IPS DF 19.7 (cell line): Measurements from ENCODE around the gene FAM234A.

ENCODE experiments used
- DNase-seq: peaks from one replicate; pipeline ENCODE4 v3.0.0-alpha.2; 2013; ENCODE audit warnings: low read depth, low spot score

The FAM234A gene

DNA sequence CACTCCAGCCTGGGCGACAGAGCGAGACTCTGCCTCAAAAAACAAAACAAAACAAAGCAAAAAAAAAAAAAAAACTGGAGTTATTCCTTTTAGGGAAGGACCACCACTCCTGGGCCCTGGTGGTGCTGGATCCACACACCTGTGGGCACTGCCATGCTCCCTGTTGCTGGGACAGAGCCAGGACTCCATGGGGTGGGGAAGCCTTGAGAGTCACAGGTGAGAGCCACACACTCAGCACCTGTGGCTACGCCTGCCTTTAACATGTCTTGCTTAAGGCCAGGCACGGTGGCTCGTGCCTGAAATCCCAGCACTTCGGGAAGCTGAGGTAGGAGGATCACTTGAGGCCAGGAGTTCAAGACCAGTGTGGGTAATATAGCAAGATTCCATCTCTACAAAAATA, 66.6 kb downstream of the FAM234A start:
- DNase-seq, result no peak

DNA sequence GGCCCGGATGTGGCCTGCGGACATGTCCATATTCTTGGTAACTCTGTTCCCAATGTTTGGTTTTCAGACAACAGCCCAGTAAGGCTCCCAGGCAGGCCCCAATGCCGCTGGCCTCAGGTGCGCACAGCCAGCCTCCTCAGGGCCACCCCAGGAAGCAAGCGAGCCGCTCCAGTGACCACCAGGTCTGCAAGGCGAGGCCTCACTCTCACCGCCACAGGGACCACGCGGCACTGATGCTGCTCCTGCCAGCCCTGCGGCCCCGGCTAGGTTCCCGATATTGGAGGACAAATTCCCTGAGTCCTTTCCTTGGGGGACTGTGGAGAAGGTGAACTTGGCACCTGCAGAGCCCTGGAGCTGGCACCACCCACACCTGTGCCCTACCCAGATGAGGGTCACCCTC, 67.3 kb downstream of the FAM234A start:
- DNase-seq, result no peak

GRCh38 chr16:303760-304505, 69.3 kb downstream of the FAM234A start:
- no peak for DNase-seq

- DNase-seq, result no peak
Measured at GRCh38 chr16:305916-306626, 71.5 kb downstream of the FAM234A start.

DNA sequence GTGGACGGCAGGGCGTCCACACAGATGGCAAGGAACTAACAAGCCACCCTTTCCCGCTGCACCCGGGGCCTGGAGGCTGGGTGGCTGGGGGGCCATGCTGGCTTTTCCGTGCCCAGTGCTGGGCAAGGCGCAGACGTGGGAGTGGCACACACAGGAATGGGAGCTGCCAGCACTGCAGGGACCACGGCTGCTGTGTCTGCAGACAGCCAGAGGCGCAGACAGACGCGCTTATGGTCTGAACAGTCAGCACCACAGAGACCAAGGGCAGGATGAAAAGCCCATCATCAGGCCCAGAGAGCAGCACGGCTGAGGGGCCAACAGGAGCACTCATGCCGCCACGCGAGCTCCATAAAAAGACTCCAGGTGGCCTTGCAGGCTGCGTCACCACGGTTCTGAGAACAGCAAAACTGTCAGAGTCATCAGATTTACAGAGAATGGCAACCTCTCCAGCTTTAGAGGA, 72.3 kb downstream of the FAM234A start:
- no peak for DNase-seq

- no peak for DNase-seq
Measured at GRCh38 chr16:307691-308312, 73.2 kb downstream of the FAM234A start.

DNA sequence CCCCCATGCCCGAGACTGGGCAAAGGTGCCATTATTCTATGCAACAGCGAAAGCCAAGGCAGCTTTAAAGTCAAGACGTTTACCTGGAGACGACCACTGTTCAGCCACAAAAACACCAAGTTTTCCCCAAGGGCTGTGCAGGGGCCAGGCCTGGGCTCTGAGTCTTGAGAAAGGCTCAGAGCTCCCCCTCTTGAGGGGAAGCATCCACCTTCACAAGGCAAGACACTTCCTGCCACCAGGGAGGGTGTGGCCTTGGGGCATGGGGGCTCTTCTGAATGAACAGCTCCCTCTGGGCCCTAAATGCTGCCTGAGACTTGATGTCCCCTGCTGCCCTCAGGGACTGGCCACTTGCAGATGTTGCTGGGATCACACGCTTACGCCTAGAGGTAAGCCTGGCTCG, 74.9 kb downstream of the FAM234A start:
- no peak for DNase-seq

DNA sequence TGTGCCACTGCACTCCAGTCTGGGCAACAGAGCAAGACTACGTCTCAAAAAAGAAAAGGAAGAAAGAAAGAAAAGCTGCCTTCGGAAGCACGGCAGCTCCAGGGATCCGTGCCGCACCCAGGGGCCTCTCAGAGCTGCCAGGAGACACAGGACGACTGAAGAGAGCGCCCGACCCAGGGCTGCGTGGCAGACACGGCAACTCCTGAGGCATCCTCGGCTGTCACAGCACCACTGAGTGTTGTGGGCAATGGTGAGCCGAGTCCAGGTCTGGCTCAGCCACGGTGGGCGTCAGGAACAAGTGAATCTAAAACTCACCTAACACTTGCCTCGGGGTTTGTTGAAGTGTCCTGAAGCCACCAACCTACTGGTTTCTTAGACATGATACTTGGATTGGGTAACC, 77.1 kb downstream of the FAM234A start:
- no peak for DNase-seq

DNA sequence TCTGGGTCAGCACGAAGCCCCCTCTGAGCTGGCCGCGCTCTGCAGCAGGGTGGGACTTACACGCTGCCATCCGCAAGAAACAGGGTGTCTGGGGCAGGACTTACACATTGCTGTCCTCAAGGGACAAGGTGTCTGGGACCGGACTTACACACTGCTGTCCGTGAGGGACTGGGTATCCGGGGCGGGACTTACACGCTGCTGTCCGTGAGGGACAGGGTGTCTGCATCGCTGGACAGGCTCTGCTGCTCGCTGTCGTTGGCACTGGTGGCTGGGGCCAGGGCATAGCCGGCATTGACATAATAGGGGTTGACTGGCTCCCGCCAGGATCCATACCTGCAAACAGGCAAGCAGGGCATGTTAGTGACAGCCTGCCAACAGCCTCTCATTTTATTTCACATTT, 79.7 kb downstream of the FAM234A start:
- no peak for DNase-seq

GRCh38 chr16:314795-315299, 80.2 kb downstream of the FAM234A start:
- no peak for DNase-seq
